Measurements from ENCODE around the gene FAM120AOS.

The FAM120AOS gene

DNA sequence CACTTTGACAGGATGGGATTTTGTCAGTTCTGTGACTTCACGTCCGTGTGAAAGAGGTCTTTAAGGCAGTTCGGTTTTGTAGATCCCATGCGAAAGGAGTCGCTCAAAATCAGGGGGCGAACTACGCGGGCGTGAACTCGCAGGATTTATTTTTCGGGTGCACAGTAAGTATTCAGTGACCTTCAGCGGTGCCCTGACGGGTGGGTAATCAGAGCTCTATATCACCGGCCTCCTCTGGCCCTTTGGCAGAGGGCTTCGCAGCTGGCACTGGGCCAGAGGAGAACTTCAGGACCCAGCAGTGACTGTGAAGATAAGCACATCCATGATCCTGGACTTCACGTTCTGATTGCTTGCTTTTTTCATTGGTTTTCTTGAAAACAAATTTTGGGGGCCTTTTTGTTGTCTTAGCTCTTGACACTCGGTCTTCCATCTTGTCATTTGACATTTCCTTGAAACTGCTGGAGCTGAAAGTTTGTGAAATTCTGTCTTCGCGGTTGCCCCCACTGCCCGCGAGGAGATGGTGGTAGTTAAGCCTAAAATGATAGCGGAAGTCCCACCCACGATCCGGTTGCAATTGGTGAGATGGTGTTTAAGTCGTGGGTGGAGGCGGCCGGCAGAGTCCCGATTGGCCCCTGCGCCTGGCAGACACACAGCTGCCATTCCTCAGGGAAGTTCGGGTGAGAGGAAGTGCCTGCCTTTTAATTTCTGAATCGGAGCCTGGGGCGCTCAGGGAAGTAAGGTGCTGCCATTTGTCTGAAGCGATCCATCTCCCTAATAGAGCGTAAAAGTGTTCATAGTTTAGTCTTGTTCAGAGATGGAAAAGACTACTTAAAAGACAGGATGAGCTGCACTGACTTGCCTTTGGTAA lies at the start of gene FAM120AOS:
Gene FAM120AOS (minus strand): TSS at position 535 of the 868 bp plus-strand sequence. CDS start 872 bp downstream, outside the sequence.
- peak within 1 kb of the TSS; percentile 94 for H3K27ac ChIP-seq
- no peak for TF ChIP-seq ZFX (IDR thresholded peaks at IDR 0.05; ENCODE audit: borderline replicate concordance)
- TF ChIP-seq, protein P1, sequence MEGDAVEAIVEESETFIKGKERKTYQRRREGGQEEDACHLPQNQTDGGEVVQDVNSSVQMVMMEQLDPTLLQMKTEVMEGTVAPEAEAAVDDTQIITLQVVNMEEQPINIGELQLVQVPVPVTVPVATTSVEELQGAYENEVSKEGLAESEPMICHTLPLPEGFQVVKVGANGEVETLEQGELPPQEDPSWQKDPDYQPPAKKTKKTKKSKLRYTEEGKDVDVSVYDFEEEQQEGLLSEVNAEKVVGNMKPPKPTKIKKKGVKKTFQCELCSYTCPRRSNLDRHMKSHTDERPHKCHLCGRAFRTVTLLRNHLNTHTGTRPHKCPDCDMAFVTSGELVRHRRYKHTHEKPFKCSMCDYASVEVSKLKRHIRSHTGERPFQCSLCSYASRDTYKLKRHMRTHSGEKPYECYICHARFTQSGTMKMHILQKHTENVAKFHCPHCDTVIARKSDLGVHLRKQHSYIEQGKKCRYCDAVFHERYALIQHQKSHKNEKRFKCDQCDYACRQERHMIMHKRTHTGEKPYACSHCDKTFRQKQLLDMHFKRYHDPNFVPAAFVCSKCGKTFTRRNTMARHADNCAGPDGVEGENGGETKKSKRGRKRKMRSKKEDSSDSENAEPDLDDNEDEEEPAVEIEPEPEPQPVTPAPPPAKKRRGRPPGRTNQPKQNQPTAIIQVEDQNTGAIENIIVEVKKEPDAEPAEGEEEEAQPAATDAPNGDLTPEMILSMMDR (IDR thresholded peaks at IDR 0.05), result no peak

DNA sequence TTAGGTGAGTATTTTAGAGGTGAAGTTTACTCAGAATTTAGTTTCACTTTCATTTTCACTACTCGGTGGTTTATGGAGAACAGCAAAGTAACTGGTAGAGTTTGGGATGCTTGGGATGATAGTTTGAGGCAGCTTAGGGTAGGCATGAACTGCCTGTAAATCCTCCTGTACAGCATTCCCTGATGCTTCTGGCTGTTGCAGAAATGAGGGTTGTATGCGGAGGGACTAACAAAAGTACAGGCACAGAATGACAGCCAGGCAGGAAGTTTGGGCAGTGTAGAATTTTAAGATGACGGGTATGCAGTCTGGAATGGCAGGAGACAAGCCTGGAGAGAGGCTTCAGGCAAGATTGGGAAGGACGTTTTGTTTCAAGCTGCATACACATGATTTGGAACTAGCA lies 48.0 kb upstream of the FAM120AOS start:
- no peak for TF ChIP-seq ZFX (IDR thresholded peaks at IDR 0.05; ENCODE audit: borderline replicate concordance)
- TF ChIP-seq, protein P1 (IDR thresholded peaks at IDR 0.05), result no peak
- no peak overlapping the region for H3K27ac ChIP-seq

DNA sequence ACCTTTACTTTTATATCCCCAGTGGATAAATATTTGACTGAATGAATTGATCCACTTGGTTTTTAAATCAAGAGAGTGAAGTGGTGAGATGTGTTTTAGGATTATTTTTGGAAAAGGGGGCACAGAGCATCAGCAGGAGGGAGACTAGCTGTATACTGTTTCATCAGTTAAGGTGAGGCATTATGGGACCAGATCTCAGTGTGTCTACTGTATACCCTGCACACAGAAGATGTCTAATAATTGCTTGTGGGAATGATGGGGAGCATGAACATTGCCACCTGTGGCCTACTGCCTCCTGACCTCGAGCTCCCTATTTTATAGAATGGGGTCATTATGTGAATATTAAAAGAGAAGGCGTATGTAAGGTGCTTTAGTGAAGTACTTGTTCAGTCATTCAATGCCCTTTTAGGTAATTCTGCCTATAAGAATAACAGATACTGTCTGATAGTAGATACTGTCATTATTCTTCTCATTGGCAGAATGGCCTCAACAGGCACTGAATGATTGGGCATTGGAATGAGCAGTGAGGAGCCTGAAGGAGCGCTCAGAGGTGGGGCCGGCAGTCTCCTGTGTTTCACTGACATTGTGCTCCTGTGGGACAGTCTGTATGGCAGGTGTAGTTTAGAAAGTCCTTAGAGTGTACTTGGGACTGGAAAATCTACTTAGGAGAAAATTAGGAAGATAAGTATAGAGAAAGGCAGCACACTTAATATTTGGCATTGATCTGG lies 47.4 kb upstream of the FAM120AOS start:
- TF ChIP-seq, protein P1 (IDR thresholded peaks at IDR 0.05), result no peak
- TF ChIP-seq ZFX (IDR thresholded peaks at IDR 0.05; ENCODE audit: borderline replicate concordance), result no peak
- no peak overlapping the region for H3K27ac ChIP-seq

DNA sequence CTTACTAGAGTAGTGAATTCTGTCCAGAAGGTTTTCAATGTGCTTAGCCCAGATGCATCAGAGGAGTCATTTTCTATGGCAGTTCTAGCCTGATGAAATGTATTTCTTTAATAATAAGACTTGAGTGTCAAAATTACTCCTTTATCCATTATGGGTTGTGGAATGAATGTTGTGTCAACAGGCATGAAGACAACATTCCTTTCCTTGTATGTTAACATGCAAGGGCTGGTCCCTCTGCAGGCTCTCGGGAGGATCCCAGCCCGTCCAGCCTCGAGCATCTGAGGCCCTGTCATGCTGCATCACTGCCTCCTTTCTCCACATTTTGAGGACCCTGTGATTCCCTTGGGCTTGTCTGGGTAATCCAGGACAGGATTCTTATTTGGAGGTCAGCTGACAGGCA lies 42.9 kb upstream of the FAM120AOS start:
- no peak overlapping the region for H3K27ac ChIP-seq
- no peak for TF ChIP-seq ZFX (IDR thresholded peaks at IDR 0.05; ENCODE audit: borderline replicate concordance)
- TF ChIP-seq, protein P1 (IDR thresholded peaks at IDR 0.05), result no peak

DNA sequence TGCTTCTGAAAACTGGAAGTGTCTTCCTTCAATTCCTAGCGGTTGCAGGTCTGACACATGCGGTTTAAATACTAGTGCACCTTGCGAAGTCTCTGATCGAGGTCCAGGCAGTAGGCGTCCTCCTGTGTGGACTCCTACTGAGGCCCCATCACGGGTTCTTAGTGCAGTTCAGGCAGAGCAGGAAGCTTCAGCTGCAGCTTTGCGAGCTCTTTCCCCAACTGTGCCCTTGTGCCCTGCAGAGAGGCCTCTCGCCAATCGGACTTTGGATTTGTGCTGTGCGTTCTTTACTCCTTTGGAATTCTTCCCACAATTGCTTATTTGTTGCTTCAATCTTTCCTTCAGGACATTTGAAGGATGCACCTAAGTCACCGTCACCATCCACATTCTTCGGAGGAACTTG lies 40.6 kb upstream of the FAM120AOS start:
- H3K27ac ChIP-seq, result peak overlapping the region; percentile 35
- no peak for TF ChIP-seq ZFX (IDR thresholded peaks at IDR 0.05; ENCODE audit: borderline replicate concordance)
- TF ChIP-seq, protein P1 (IDR thresholded peaks at IDR 0.05), result no peak

DNA sequence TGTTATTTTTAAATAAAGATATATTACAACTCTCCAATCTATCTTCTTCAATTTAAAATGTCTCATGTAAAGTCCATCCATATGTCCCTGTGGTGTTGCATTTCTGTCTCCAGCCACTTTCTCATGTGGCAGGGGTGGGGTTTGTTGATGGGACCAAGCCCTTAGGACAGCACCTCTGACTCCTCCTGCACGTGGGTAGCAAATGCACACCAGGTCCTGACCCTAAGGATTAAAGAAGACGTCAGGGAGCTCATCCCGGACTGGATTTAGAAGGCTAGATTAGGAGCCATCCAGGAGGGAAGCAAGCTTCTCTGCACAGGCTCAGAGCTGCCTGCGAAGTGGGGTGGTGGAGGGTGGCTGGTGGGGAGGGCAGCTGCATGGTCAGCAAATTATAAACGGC lies 38.9 kb upstream of the FAM120AOS start:
- no peak overlapping the region for H3K27ac ChIP-seq
- no peak for TF ChIP-seq ZFX (IDR thresholded peaks at IDR 0.05; ENCODE audit: borderline replicate concordance)
- TF ChIP-seq, protein P1 (IDR thresholded peaks at IDR 0.05), result no peak
